CD14-positive monocyte (primary cell): Measurements from ENCODE around the gene TMEM91. TPM values are rescaled to one million over a fixed set of nuclear protein-coding genes. Genes with fewer than 3 reads are reported as not detected.

Experiments
- DNase-seq, 3 donors: peaks; one replicate each; pipeline ENCODE4 v3.0.0-alpha.2; 2011 to 2022
- H2AFZ ChIP-seq: 2 replicates; pipeline ENCODE4 v1.6.0; 2012; ENCODE audit warnings: mild to moderate bottlenecking, low read depth, low read length, inconsistent platforms; ENCODE audit not compliant: insufficient read depth, poor library complexity, severe bottlenecking
- H3K27ac ChIP-seq, 2 donors: 1 replicate in 1 of 2; 2 replicates in 1 of 2; pipeline ENCODE4 v1.5.1; 2012 to 2013; ENCODE audit warnings: low read length in 2 of 2, control low read depth in 1 of 2, inconsistent platforms in 1 of 2, low read depth in 1 of 2, mild to moderate bottlenecking in 1 of 2
- H3K27me3 ChIP-seq, 2 donors: one replicate each; pipeline versions ENCODE4 v1.6.0 to v1.6.1; 2011 to 2013; ENCODE audit warnings: low read length in 2 of 2; ENCODE audit not compliant: control insufficient read depth in 2 of 2, insufficient read depth in 2 of 2
- H3K36me3 ChIP-seq, 2 donors: replicated peaks in 1 of 2; 1 replicate in 1 of 2; 2 replicates in 1 of 2; pipeline versions ENCODE4 v1.5.1 to v1.6.1; 2012 to 2013; ENCODE audit warnings: low read length in 2 of 2, control low read depth in 1 of 2, inconsistent platforms in 1 of 2, mild to moderate bottlenecking in 1 of 2; ENCODE audit not compliant: insufficient read depth in 2 of 2, control insufficient read depth in 1 of 2
- H3K4me1 ChIP-seq, 2 donors: 1 replicate in 1 of 2; 2 replicates in 1 of 2; pipeline versions ENCODE4 v1.5.1 to v1.6.1; 2012 to 2013; ENCODE audit warnings: low read length in 2 of 2, control low read depth in 1 of 2, inconsistent platforms in 1 of 2, mild to moderate bottlenecking in 1 of 2, moderate library complexity in 1 of 2; ENCODE audit not compliant: insufficient read depth in 2 of 2, control insufficient read depth in 1 of 2
- H3K4me2 ChIP-seq: replicated peaks from 2 replicates; pipeline ENCODE3; 2012; ENCODE audit warnings: low read length, moderate library complexity, mild to moderate bottlenecking; ENCODE audit not compliant: poor library complexity, severe bottlenecking; ENCODE audit errors: extremely low read depth
- H3K4me3 ChIP-seq, 3 experiments: fragments of 200-600 bp in 1 of 3; sonication (generic) in 1 of 3; replicated peaks in 1 of 3; 1 replicate in 2 of 3; 2 replicates in 1 of 3; pipeline ENCODE4 v1.5.1; 2011 to 2013; ENCODE audit warnings: low read length in 3 of 3, mild to moderate bottlenecking in 3 of 3, control low read depth in 2 of 3, low read depth in 2 of 3, inconsistent platforms in 1 of 3, moderate library complexity in 1 of 3
- H3K79me2 ChIP-seq: 2 replicates; pipeline ENCODE4 v1.6.0; 2012; ENCODE audit warnings: mild to moderate bottlenecking, control low read depth, inconsistent platforms, low read length, moderate library complexity; ENCODE audit not compliant: insufficient read depth
- H3K9ac ChIP-seq: 2 replicates; pipeline ENCODE4 v1.6.0; 2017; ENCODE audit warnings: low read length, mild to moderate bottlenecking; ENCODE audit not compliant: insufficient read depth, poor library complexity, severe bottlenecking
- H3K9me3 ChIP-seq, 2 donors: replicated peaks in 1 of 2; 1 replicate in 1 of 2; 2 replicates in 1 of 2; pipeline versions ENCODE4 v1.5.1 to v1.6.1; 2012 to 2013; ENCODE audit warnings: low read length in 2 of 2, control low read depth in 1 of 2; ENCODE audit not compliant: control insufficient read depth in 1 of 2, insufficient read depth in 1 of 2
- H4K20me1 ChIP-seq: 2 replicates; pipeline ENCODE4 v1.6.0; 2012; ENCODE audit warnings: mild to moderate bottlenecking, low read length, control low read depth, moderate library complexity; ENCODE audit not compliant: insufficient read depth
- H3K27ac Mint-ChIP-seq, 7 donors: one replicate each; pipeline ENCODE4 v1.8.0; 2020; ENCODE audit warnings: mild to moderate bottlenecking in 7 of 7, mixed read lengths in 7 of 7, moderate library complexity in 6 of 7, inconsistent platforms in 2 of 7
- H3K27me3 Mint-ChIP-seq, 3 donors: one replicate each; pipeline ENCODE4 v1.8.0; 2021 to 2022; ENCODE audit warnings: low read depth in 3 of 3, mild to moderate bottlenecking in 3 of 3, mixed read lengths in 3 of 3, moderate library complexity in 3 of 3, inconsistent platforms in 1 of 3
- H3K36me3 Mint-ChIP-seq, 2 donors: one replicate each; pipeline ENCODE4 v1.8.0; 2020; ENCODE audit warnings: mixed read lengths in 2 of 2, inconsistent platforms in 1 of 2, mild to moderate bottlenecking in 1 of 2
- H3K4me1 Mint-ChIP-seq: one replicate; pipeline ENCODE4 v1.8.0; 2020; ENCODE audit warnings: mild to moderate bottlenecking, mixed read lengths
- H3K4me3 Mint-ChIP-seq, 2 donors: one replicate each; pipeline ENCODE4 v1.8.0; 2020; ENCODE audit warnings: mild to moderate bottlenecking in 2 of 2, mixed read lengths in 2 of 2, moderate library complexity in 1 of 2
- H3K9me3 Mint-ChIP-seq, 7 donors: one replicate each; pipeline ENCODE4 v1.8.0; 2020 to 2022; ENCODE audit warnings: mixed read lengths in 7 of 7, mild to moderate bottlenecking in 6 of 7, moderate library complexity in 6 of 7, inconsistent platforms in 2 of 7
- WGBS: methylation state at CpG from one replicate; pipeline ENCODE4 v1.1.5; 2013; ENCODE audit warnings: missing lambda C conversion rate; ENCODE audit not compliant: insufficient coverage; 5-methylcytosine and 5-hydroxymethylcytosine counted together
- intact Hi-C, 2 donors: fragments of 100-400 bp; cut with micrococcal nuclease; formaldehyde crosslinking; loops; one replicate each; pipeline versions ENCODE4 v1.15.0 to v1.15.1; 2023
- polyA plus RNA-seq, 3 donors: library from polyadenylated mRNA; depleted of rRNA in 1 of 3; unstranded in 2 of 3; stranded (reverse) in 1 of 3; fragments of 300-500 nt in 2 of 3; fragments of >200 nt in 1 of 3; fragmentation: Illumina TruSeq in 2 of 3; gene quantifications; 1 replicate in 2 of 3; 2 replicates in 1 of 3; pipeline ENCODE4 v1.2.3, GENCODE V29; 2012 to 2021
- TF ChIP-seq, protein P1 (sequence below): fragments of 200-600 bp; IDR thresholded peaks from one replicate; pipeline ENCODE4 v1.8.0; 2022; ENCODE audit warnings: antibody characterized with exemption, mild to moderate bottlenecking

The TMEM91 gene
- polyA plus RNA-seq, 3 donors: 29.1 to 103 (median 34.9) TPM

DNA sequence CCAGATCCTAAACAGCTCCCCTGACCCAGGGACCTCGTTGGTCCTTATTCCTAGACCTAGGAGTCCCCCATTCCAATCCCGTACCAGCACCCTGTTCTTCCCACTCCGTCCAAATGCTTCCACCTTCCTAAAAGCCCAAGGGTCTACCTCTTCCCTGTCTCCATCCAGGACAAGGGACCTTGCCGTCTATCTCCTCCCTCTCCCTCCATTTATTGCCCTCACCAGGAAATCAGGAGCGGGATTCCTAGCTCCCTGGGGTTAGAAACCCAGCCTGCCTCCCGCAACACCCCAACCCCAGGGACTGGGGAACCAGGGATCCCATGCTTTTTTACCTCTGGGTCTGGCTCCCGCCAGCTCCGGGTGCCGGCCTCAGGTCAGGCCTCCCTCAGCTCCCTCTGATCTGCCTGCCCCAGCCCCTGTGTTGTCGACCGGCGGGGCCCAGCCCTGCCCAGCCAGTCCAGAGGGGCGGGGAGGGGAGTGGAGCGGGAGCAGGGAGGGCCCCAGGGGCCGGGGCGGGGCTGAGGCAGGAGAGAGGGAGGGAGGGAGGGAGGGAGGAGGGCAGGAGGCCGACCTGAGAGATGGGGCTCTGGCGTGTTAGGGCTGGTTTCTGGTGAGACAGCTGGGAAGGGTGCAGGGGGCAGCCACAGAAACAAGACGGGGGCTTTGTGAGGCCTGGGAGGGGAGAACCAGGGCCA, 50.8 kb downstream of the TMEM91 start, which contains the start of gene B3GNT8:
Gene B3GNT8 (minus strand): TSS at position 423 of the 695 bp plus-strand sequence. CDS start 596 bp downstream, outside the sequence.
- H3K4me3 Mint-ChIP-seq: peak within 1 kb of the TSS; percentile 94 to 98
- Histone ChIP-seq H3K27ac (peak within 1 kb of the TSS; percentile 73 to 77), H3K4me1 (peaks cover 71 to 80% of the 10 kb centered on the region in 2 donors), H2AFZ (peak within 1 kb of the TSS; percentile 77), H3K9me3 (no peaks in the 10 kb centered on the region), H3K36me3 (peaks cover 41 to 44% of the 10 kb centered on the region in 2 donors), H3K4me3 (peak within 1 kb of the TSS; percentile 61 to 85 (median 75)), H3K9ac (peak within 1 kb of the TSS; percentile 71), H3K4me2 (peak within 1 kb of the TSS; percentile 87), H3K27me3 (no peaks in the 10 kb centered on the region), H3K79me2 (peaks cover 77% of the 10 kb centered on the region), H4K20me1 (peaks cover 38% of the 10 kb centered on the region)
- TF ChIP-seq, protein P1, sequence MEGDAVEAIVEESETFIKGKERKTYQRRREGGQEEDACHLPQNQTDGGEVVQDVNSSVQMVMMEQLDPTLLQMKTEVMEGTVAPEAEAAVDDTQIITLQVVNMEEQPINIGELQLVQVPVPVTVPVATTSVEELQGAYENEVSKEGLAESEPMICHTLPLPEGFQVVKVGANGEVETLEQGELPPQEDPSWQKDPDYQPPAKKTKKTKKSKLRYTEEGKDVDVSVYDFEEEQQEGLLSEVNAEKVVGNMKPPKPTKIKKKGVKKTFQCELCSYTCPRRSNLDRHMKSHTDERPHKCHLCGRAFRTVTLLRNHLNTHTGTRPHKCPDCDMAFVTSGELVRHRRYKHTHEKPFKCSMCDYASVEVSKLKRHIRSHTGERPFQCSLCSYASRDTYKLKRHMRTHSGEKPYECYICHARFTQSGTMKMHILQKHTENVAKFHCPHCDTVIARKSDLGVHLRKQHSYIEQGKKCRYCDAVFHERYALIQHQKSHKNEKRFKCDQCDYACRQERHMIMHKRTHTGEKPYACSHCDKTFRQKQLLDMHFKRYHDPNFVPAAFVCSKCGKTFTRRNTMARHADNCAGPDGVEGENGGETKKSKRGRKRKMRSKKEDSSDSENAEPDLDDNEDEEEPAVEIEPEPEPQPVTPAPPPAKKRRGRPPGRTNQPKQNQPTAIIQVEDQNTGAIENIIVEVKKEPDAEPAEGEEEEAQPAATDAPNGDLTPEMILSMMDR: no peak
- peaks cover 64% of the 10 kb centered on the region for H3K4me1 Mint-ChIP-seq
- DNase-seq: peak; percentile 35 to 62 (median 36)
- WGBS: 2% methylated on average over 11 of the region's 19 CpGs
- no peaks in the 10 kb centered on the region for H3K9me3 Mint-ChIP-seq
- peaks cover 34 to 55% of the 10 kb centered on the region in 2 donors for H3K36me3 Mint-ChIP-seq
- H3K27ac Mint-ChIP-seq: peak within 1 kb of the TSS; percentile 87 to 97 (median 91)
- H3K27me3 Mint-ChIP-seq: peaks cover 0 to 1% (median 0%) of the 10 kb centered on the region in 3 donors
- intact Hi-C loops: loop anchor here in 1 of 2 donors (10.0 kb wide), 1 partner anchor 52 kb away; the partner anchor contains the start of gene TMEM91

DNA sequence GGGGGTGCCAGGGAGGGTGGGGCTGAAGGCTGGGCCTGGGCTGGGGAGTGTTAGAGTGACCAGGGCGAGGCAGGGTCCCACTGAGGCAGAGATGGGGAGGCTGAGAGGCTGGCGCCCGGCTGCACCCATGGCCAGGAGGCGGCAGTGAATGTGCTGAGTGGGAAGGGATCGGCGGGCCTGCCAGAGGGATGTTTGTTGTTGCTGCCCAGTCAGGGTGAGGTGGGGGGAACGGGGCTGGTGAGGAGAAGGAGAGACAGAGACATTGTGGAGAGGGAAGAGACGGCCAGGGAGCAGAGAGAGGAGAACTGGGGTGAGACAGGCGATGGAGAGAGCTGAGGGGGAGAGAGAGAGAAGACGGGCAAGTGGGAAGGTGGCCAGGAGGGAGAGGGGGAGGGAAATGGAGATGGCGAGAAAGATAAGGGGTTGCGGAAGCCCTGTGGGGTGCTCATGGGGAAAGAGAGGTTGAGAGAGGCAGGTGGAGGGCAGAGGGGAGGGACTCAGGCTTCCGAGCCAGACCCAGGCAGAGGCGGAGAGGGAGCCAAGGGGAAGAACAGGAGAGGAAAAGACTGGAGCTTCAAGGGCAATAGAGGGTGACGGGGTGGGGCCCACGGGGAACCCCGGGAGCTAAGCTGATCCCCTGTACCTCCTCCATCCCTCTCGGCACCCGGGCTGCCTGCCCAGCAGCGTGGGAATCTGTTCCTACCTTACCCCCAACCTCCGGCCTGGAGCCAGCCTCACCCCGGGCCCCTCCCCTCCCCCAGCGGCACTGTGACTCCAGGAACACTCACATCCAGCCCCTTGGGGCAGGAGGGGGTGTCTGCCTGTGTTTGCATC, 51.5 kb downstream of the TMEM91 start:
- Histone ChIP-seq H3K4me2 (peak overlapping the region; percentile 87), H3K36me3 (peaks cover 41 to 43% of the 10 kb centered on the region in 2 donors), H3K27me3 (no peaks in the 10 kb centered on the region), H3K79me2 (peaks cover 69% of the 10 kb centered on the region), H3K4me3 (peak overlapping the region; percentile 61 to 85 (median 75)), H4K20me1 (peaks cover 36% of the 10 kb centered on the region), H3K9ac (peak overlapping the region; percentile 71), H3K9me3 (no peaks in the 10 kb centered on the region), H2AFZ (peak overlapping the region; percentile 77), H3K4me1 (peaks cover 64 to 72% of the 10 kb centered on the region in 2 donors), H3K27ac (peak overlapping the region; percentile 73 to 77)
- intact Hi-C loops: loop anchor here in 1 of 2 donors (10.0 kb wide), 1 partner anchor 53 kb away; the partner anchor contains the start of gene TMEM91
- H3K27me3 Mint-ChIP-seq: peaks cover 0 to 1% (median 0%) of the 10 kb centered on the region in 3 donors
- H3K4me3 Mint-ChIP-seq: peak overlapping the region; percentile 94 to 98
- TF ChIP-seq, protein P1: no peak
- peak in 2 of 3 donors; percentile 34 to 35 for DNase-seq
- peak overlapping the region; percentile 86 to 97 (median 91) for H3K27ac Mint-ChIP-seq
- peaks cover 34 to 55% of the 10 kb centered on the region in 2 donors for H3K36me3 Mint-ChIP-seq
- peaks cover 57% of the 10 kb centered on the region for H3K4me1 Mint-ChIP-seq
- 0% methylated on average over 14 of the region's 23 CpGs for WGBS
- no peaks in the 10 kb centered on the region for H3K9me3 Mint-ChIP-seq
